NK-92 (cell line): ENCODE results near the gene CDRT4.
"Not testable (repeated sequence)": the region's sequence is repeated elsewhere in the genome, so short reads cannot be mapped to it uniquely, and the experiment has no call there.

Experiments
- DNase-seq: peaks from one replicate; lab custom pipeline; 2025; ENCODE audit not compliant: unreplicated experiment; lab: John Stamatoyannopoulos, UW

CDRT4 gene

DNA sequence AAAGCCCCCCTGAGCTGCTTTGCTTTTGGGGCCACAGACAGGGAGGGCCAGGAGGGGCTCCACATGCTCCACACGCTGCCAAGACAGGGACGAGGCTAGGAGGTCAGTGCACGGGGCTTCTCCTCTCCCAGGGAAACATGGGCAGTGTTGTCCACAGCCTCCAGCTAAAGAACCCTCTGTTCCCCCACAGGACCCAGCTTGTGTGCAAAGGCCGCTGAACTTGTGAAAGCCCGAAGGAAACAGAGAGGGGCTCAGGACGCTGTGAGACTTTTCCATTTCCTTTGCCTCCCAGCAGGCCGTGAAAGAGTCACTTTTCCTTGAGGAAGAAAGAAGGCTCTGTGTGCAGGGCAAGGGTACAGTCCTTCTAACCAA is 9.7 kb downstream of the CDRT4 start:
- DNase-seq: no peak

DNA sequence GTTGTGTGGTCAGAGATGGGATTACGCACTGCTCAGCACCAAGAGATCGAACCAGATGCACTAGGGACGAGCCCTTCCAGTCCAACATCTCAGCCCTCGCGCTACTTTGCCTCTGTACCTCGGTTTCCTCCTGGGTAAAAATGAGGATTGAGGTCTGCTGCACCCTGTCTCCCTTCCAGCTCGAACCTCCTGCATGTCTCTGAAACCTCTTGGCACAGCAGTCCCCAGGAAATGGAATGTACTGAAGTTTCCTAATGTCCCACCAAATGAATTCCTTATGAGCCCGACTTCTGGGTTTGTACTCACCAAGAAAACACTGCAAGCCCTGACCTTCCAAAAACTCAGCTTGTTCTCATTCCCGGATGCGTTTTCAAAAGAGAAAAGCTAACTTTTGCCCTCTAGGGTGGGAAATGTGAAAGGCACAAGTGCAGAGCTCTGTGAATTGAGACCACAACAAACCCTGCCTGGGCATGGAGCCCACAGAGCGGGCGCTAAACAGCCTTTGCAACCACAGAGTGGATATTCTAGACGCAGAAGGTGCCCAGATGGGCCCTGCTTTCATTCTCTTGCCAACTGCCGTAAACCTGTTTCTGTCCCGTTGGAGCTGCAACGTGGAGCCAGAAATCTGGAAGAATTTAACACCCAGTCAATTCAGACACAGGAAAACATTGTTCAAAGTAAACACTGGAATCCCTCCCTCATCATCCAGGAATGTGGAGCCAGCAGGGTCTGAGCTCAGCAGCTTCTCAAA is 10.3 kb downstream of the CDRT4 start:
- no peak for DNase-seq

DNA sequence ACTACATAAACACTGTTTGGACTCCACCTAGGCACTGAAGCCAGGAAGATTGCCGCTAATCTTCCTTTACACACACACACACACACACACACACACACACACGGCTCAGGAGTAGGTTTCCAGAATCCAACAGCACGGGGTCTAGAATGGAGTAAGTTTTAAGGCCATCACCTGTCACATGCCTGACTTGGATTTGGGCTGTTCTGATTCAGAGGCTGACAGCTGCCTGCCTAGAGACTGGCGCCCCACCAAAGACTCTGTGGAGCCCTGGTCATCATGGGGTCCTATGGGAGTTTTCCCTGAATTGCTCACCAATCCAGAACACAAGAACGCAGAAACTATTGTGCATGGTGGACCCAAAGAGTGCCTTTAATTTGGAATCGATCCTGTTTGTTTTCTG is 10.9 kb downstream of the CDRT4 start:
- DNase-seq: no peak

DNA sequence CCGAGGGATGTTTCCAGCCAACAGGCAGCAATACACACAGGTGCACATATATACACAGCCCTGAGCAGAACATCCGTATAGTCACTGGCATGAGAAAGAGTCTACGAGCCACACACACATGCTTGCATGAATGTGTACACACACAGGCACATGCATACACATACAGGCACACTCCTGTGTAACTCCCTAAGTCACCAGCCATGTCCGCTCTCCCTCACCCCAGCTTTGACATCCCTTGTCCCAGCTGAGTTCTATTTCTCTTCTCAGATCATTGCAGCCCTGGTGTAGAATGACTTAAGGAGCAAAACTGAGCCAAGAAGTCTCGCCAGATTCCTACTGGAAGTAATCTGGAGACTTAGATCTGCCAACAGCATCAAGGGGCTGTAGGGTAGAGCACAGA is 13.1 kb downstream of the CDRT4 start:
- no peak for DNase-seq

DNA sequence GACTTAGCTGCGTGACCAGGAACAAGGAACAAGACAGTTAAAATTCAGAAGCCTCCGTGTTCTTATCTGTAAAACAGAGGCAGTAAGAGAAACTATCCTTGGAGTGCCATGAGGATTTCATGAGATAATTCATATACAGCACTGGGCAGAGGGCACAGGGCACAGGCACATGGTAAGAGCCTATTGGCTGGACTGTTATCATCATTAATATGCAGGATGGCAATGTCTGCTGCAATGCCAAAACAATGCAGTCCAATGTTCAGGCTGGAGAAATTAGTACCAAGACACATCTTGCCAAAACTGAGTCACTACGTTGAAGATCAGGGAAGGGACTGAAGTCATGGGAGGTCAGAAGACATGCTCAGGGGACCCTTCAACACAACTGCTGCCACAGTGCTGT is 13.6 kb downstream of the CDRT4 start:
- no peak for DNase-seq

DNA sequence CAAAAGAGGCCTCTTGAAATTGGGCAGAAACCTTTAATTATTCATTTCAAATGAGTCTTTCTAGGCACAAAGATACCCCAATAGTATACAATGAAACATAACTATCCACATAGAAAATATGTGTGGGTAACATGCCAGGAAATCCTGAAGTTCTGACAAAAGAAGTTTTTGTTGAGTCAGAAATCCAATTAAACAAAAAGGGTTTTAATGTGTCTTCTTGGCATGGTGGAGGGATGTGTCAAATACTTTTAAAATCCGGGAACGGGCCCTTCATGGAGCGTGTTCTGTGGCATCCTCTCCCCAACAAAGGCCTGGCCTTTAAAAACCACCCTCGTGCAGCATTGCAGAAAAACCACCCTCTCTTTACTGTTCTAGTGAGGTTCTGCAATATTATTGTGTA is 14.2 kb downstream of the CDRT4 start:
- DNase-seq: no peak

DNA sequence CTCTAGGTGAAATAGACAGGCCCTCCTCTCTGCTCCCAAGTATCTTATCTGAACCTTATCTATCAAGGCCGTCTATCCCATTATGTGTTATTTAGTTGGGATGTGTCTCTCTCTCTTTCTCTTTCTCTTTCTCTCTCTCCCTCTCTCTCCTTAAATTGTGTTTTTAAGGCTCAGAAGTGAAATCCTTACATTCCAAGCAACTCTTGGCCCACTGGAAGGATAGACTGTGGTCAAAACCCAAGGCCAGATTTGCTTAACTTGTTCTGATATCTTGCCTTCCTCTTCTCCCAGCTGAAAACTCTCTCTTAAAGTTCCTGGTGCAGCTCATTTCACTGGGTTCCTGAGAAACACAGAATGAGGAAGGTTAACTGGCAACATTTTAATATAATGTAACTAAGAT is 14.7 kb downstream of the CDRT4 start:
- DNase-seq: no peak

DNA sequence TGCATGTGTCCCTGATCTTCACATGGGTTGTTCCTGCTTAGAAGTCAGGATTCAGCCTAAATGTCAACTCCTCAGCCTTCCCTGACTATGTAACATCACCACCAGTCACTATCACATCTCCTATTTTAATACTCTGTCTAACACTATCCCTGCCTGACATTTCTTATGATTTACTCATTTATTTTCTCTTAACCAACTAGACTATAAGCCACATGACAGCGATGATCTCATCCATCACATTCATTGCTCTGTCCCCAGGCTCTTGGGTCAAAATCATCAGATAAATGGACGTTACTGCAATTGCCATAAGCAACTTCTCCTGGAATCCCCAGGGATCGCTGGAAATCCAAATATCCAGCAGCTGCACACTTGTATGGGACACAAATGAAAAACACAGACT is 15.7 kb downstream of the CDRT4 start:
- no peak for DNase-seq

DNA sequence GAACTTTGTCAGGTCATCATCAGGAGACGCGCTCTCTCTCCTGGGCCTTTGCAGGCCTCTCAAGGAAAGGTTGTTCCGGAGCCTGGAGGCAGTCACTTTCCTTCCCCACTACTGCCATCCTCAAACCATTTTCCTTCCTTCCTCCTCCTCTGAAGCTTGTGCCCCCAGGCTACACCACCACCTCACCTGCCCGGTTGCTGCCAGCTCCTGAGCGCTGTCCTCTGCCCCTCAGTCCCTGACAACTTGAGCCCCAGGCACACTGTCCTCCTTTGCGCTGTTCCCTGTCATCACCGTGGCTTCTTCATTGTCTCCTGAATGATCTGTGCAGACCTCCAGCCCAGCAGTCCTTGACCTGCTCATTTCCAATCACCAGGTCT is 18.9 kb downstream of the CDRT4 start:
- DNase-seq: no peak

DNA sequence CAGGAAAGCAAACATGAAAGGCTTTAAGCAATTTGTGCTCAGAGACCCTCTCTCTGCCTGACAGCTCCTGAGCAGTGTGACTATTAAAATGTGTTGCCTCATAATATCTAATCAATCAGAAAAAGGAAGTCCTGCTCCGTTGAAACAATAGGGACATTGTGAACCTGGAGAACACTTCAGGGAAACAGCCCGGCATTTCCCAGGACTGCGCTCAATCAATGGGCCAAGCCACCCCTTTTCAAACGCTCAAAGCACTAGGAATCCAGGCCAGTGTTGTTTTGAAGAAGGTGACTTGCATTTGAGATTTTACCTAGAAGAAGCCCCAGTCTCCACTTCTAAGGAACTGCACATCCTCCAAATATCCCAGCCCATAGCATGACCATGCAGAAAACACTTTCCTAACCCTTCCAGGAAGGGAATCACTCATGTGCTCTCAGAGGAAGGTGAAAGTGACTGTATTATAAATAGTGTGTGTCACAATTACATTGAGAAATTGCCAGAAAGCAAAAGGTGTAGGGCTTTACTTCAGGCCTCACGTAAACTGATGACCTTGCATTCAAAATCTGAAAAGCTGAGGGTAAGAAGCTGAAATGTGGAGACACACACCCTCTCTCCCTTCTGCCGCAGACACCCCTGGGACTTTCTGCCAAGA is 19.4 kb downstream of the CDRT4 start:
- no peak for DNase-seq

DNA sequence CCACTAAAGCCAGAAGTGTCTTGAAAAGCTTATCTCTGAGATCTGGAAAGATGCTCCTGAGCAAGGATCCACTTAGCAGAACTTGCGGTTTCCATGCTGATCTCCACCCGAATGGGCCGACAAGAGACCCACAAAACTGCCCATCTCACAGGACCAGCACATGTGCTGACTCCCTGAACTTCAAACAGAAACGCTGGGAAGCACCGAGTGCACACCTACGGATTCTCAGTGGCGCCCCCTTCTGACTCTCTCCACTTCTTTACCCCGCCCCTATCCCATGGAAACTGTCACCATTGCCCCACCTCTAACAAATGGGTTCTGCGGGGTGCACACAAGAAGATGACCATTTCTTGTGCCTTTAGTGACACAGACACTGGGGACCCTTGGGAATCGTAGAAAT is 21.4 kb downstream of the CDRT4 start:
- DNase-seq: no peak

DNA sequence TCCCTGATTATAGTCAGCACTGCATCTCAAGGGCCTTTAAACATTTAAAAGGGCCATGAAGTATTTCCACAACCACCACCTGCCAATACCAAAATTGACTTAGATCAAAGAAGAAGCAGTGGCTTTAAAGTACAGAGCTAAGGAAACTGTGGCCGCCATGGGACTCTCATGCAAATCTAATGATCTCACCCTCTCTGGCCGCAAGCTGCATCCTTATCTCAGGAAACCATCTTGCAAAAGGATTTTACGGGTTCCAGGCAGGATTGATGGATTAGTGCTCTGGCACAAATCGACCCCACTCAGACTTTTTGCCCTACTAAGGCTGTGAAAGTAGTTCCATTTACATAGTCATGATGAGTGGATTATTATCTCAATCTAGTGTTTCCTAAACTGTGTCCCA is 22.6 kb downstream of the CDRT4 start:
- DNase-seq: no peak

DNA sequence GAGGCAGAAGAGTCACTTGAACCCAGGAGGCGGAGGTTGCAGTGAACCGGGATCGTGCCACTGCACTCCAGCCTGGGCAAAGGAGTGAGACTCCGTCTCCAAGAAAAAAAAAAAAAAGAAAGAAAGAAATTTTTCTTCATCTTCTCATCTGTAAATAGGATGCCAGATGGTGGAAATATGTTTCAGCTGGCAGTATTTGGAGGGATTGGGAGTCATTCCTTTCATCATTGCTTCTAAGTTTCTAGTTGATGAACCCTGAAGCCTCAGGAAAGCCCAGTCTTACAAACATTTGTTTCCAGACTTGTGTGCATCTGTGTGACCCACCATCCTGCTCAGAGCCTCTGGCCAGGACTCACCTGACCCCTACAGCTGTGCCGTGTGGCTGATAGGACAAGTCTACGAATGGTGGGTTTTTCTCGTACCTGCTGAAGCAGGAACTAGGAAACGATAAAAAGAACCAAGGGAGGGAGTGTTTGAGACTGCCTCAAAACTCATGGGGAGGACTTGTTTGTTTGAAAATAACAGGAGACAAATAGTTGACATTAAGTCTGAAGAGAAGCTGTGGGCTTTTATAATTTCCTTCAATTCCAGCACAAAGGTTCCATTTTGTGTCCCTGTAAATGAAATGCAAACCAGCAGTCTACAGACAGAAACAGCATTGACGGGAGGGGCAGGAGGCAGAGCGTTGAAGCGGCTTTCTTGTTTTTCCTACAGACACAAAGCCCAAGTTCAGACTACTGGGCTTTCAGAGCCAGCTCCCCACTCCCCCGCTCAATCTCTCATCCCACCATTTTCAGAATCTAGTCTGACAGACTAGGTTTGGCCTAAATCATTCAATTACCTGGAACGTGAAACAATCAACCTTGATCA is 24.9 kb downstream of the CDRT4 start:
- no peak for DNase-seq

DNA sequence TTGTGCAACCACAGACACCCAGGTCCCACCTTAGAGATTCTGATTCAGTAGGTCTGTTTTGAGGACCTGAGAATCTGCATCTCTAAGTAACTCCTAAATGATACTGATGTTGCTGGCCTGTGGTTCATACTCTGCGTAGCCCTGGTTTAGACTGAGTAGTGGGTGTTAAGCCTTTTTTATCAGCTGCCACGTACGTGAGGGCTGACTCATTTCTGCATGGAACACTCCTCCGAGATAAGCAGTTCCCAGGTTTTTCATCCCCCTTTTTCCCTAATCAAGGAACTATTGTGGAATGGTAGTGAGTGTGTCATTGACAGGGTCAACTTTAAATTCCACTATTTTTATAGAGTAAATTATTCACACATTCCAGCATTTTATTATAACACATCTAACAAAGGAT is 26.1 kb downstream of the CDRT4 start:
- DNase-seq: no peak

DNA sequence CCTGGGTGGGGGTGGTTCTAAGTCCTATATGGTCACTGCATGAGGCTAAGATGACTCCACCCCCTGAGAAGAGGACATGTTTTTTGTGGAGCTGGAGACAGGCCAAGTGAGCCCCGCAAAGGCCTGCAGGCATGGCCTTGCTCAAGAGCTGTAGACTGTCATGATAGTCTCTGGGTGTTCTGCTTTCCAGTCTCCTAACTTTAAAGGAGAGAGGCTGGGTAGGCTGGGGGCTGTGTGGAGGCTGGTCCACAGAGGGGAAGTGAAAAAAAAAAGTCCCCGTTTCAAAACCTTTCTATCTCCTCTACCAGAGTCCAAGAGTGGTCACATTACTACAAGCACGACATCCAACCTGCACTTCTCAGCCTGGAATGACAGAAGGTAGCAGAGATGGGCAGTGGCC is 27.1 kb downstream of the CDRT4 start:
- DNase-seq: no peak

DNA sequence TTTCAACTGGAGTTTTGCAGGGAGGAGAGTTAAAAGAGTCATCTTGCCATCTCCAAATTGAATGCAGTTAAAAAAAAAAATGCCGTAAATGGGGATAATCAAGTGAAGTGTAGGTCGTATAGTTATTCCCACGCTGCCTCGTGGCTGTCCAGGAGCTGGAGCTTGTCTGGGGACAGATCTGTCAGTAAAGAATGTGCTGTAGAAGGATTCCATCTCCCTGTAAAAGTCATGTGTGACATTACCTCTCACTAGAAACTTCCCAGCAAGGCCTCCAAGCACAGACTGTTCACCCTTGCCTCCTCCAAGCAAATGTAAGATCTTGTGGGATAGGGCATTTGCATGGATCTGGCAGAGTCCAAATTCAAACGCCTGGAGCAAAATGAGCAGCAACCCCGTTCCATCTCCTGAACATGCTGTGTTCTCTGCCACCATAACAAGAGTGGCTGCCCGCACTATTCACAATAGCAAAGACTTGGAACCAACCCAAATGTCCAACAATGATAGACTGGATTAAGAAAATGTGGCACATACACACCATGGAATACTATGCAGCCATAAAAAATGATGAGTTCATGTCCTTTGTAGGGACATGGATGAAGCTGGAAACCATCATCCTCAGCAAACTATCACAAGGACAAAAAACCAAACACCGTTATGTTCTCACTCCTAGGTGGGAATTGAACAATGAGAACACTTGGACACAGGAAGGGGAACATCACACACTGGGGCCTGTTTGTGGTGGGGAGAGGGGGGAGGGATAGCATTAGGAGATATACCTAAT is 28.0 kb downstream of the CDRT4 start:
- not testable (repeated sequence) for DNase-seq

DNA sequence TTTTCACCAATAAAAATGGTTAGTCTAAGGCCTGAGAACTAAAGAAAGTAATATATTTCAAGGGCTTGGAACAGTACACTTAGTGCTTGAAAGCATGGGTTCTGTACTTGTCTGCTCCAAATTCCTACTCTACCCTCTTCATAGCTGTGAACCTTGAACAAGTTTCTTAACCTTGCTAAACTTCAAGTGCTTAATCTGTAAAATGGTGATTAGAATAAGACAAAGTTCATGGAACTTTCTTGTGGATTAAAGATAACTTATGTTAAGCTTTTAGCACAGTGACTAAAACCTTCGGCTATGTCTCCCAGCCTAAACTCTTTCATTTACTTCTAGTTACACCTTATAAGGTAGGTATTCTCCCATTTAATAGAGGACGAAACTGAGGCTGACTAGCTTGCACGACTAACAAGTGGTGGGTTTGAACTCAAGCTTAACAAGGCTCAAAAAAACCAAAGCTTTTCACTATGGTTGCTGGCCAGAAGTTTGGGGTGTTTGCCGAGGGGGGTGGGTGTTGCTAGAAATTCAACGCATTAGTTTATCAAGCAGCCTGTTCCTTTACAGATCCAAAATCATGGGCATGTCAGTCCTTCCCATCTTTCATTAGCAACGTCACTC is 28.8 kb downstream of the CDRT4 start:
- DNase-seq: no peak

DNA sequence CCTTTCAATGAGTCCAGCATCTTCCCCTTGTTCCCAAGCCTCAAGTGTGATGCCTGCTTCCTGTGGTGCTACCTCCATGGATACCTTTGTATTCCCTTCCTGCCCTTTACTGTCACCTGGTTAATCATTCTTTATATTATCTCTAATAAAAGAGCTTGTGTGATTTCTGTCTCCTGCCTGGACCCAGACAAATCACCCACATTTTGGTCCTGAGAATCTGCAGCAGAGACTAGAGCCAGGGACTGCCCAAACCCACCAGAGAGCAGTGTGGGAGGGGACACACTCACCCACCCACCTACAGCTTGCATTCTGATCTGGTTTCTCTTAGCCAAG is 30.2 kb downstream of the CDRT4 start:
- no peak for DNase-seq

DNA sequence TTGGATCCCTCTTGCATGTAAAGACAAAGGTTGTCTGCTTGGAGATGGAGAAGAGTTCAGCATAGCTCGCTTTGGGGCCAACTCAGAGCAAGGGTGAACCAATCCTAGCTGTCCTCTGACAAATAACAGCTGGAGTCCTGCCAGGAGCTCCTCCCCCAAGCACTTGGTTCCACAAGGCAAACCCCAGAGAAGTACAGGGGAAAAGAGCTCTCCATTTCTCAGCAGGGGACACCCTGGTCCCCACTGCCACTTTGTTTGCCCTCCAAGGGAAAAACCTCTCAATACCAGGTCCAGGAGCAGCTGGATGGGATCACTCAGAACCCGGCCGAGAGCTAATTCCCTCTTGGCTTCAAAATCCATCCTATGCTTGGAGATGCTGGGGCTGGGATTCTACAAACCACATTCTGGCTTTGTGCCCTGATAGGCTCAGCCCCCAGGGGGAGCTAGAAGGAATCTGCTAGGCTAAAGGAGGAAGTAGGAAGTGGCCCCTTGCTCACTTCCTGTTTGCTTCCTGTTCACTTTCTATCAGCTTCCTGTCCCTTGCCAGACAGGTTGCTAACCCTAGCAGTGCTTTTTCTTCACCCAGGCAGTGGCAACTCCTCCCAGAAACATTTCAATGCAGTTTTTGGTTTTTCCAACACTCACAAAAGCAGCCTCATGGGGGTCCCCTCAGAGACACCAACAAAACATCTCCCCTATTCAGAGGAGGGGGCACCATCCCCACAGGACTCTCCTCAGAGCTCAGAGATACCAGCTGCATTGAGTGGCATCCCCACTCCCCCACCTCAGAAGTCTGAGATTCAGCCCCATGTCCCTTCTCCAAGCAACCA is 30.7 kb downstream of the CDRT4 start:
- DNase-seq: no peak

DNA sequence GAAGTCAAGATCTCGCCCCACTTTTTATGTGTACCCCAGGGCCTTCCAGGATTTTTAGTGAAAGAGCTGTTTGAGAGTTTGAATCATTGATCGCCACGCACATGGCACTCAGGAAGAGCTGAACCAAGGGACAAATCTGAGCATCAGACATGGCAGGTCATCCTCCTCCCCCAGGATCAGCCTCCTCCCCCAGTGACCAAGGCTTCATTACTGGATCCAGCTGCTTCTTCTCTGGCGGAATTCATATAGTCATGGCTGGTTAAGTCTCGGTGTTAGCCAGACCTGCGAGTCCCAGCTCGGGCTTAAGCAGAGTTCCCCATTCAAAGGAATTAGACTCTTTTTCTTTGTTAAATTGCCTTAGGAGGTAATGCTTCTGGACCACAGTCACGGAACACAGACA is 32.5 kb downstream of the CDRT4 start:
- no peak for DNase-seq
